Activated gamma-delta T cell (primary cell): ENCODE results near the gene DAZ2.
"Not testable (repeated sequence)": the region's sequence is repeated elsewhere in the genome, so short reads cannot be mapped to it uniquely, and the experiment has no call there.

Experiments
- DNase-seq: peaks from one replicate; lab custom pipeline; 2025; lab: John Stamatoyannopoulos, UW
- total RNA-seq, 2 donors: gene quantifications; one replicate each; lab custom pipeline; 2026; lab: John Stamatoyannopoulos, UW

The DAZ2 gene, protein sequence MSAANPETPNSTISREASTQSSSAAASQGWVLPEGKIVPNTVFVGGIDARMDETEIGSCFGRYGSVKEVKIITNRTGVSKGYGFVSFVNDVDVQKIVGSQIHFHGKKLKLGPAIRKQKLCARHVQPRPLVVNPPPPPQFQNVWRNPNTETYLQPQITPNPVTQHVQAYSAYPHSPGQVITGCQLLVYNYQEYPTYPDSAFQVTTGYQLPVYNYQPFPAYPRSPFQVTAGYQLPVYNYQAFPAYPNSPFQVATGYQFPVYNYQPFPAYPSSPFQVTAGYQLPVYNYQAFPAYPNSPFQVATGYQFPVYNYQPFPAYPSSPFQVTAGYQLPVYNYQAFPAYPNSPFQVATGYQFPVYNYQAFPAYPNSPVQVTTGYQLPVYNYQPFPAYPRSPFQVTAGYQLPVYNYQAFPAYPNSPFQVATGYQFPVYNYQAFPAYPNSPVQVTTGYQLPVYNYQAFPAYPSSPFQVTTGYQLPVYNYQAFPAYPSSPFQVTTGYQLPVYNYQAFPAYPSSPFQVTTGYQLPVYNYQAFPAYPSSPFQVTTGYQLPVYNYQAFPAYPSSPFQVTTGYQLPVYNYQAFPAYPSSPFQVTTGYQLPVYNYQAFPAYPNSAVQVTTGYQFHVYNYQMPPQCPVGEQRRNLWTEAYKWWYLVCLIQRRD
- total RNA-seq: 0 reads per million in 2 donors

DNA sequence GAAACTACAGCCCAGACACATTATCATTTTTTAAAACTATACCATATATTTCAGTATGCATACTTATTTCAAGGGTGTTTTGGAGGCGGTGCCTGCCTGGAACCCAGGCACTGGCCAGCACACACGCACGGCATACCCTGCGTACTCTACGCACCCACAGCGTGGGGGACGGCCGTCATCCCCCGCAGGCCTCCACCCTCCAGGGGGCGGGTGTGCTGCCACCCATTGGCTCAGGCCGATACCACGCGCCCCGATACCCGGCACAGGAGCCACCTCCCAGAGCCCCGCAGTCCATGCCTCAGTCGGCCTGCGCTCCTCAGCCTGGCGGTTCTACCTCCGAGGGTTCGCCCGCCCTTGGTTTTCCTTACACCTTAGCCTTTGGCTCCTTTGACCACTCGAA lies at the start of gene DAZ2:
DAZ2 (plus strand) TSS at position 301 of the 400 bp plus-strand sequence. CDS start 208 bp downstream, outside the sequence.
- not testable (repeated sequence) for DNase-seq

DNA sequence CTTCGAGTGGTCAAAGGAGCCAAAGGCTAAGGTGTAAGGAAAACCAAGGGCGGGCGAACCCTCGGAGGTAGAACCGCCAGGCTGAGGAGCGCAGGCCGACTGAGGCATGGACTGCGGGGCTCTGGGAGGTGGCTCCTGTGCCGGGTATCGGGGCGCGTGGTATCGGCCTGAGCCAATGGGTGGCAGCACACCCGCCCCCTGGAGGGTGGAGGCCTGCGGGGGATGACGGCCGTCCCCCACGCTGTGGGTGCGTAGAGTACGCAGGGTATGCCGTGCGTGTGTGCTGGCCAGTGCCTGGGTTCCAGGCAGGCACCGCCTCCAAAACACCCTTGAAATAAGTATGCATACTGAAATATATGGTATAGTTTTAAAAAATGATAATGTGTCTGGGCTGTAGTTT lies 20.4 kb upstream of the DAZ2 start, which contains the start of gene DAZ1:
DAZ1 (minus strand) TSS at position 101 of the 400 bp plus-strand sequence. CDS start 208 bp downstream, outside the sequence.
- DNase-seq: not testable (repeated sequence)

GRCh38 chrY:23207455-23207854 lies 11.9 kb upstream of the DAZ2 start:
- DNase-seq: not testable (repeated sequence)

- not testable (repeated sequence) for DNase-seq
Observed at GRCh38 chrY:23209802-23210495, 9.4 kb upstream of the DAZ2 start.

GRCh38 chrY:23210681-23211080 lies 8.7 kb upstream of the DAZ2 start:
- DNase-seq: not testable (repeated sequence)
